Retina (tissue), 1 donor: ENCODE results near the gene ZNF423.

Experiments
- DNase-seq: peaks from one replicate; pipeline ENCODE4 v3.0.0-alpha.2; 2016

Gene ZNF423

GRCh38 chr16:49716339-49716934, 139.5 kb downstream of the ZNF423 start:
- DNase-seq = no peak

GRCh38 chr16:49713770-49714169, 142.1 kb downstream of the ZNF423 start:
- no peak for DNase-seq

- no peak for DNase-seq
Observed at GRCh38 chr16:49712542-49712941, 143.4 kb downstream of the ZNF423 start.

GRCh38 chr16:49712106-49712505, 143.8 kb downstream of the ZNF423 start:
- DNase-seq = no peak

- no peak for DNase-seq
Observed at GRCh38 chr16:49709057-49709456, 146.9 kb downstream of the ZNF423 start.

GRCh38 chr16:49708491-49708890, 147.4 kb downstream of the ZNF423 start:
- no peak for DNase-seq

- no peak for DNase-seq
Observed at GRCh38 chr16:49706620-49707355, 149.1 kb downstream of the ZNF423 start.

- DNase-seq = no peak
Observed at GRCh38 chr16:49704586-49705155, 151.2 kb downstream of the ZNF423 start.

GRCh38 chr16:49703483-49703882, 152.4 kb downstream of the ZNF423 start:
- DNase-seq = peak; percentile 33

GRCh38 chr16:49701789-49702494, 154.0 kb downstream of the ZNF423 start:
- peak; percentile 90 for DNase-seq

GRCh38 chr16:49701065-49701685, 154.7 kb downstream of the ZNF423 start:
- DNase-seq = peak; percentile 61

GRCh38 chr16:49700251-49701064, 155.5 kb downstream of the ZNF423 start:
- peak; percentile 75 for DNase-seq

GRCh38 chr16:49699841-49700175, 156.1 kb downstream of the ZNF423 start:
- DNase-seq = peak; percentile 48

- DNase-seq = peak; percentile 66
Observed at GRCh38 chr16:49698931-49699840, 156.7 kb downstream of the ZNF423 start.

- peak; percentile 77 for DNase-seq
Observed at GRCh38 chr16:49698453-49698815, 157.5 kb downstream of the ZNF423 start.

GRCh38 chr16:49697631-49698452, 158.1 kb downstream of the ZNF423 start:
- peak; percentile 65 for DNase-seq

- DNase-seq = peak; percentile 83
Observed at GRCh38 chr16:49696414-49697101, 159.4 kb downstream of the ZNF423 start.

GRCh38 chr16:49695782-49696413, 160.0 kb downstream of the ZNF423 start:
- DNase-seq = no peak

GRCh38 chr16:49693445-49693844, 162.5 kb downstream of the ZNF423 start:
- no peak for DNase-seq
